ENCODE results near the gene SLAMF9.
"Not testable (repeated sequence)": the region's sequence is repeated elsewhere in the genome, so short reads cannot be mapped to it uniquely, and the experiment has no call there.

GRCh38 chr1:159904036-159904435 lies 50.0 kb downstream of the SLAMF9 start:
- TF ChIP-seq, protein P1, sequence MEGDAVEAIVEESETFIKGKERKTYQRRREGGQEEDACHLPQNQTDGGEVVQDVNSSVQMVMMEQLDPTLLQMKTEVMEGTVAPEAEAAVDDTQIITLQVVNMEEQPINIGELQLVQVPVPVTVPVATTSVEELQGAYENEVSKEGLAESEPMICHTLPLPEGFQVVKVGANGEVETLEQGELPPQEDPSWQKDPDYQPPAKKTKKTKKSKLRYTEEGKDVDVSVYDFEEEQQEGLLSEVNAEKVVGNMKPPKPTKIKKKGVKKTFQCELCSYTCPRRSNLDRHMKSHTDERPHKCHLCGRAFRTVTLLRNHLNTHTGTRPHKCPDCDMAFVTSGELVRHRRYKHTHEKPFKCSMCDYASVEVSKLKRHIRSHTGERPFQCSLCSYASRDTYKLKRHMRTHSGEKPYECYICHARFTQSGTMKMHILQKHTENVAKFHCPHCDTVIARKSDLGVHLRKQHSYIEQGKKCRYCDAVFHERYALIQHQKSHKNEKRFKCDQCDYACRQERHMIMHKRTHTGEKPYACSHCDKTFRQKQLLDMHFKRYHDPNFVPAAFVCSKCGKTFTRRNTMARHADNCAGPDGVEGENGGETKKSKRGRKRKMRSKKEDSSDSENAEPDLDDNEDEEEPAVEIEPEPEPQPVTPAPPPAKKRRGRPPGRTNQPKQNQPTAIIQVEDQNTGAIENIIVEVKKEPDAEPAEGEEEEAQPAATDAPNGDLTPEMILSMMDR (conservative IDR thresholded peaks at IDR 0.05; ENCODE audit: low read length): not testable (repeated sequence)
- not testable (repeated sequence) for TF ChIP-seq EZH2phosphoT487 (IDR thresholded peaks at IDR 0.05; ENCODE audit: borderline replicate concordance)
